Measurements from ENCODE around the gene THAP3. TPM values are rescaled to one million over a fixed set of nuclear protein-coding genes. Genes with fewer than 3 reads are reported as not detected.

THAP3 gene
- total and polyA plus RNA-seq, 9 of the 15 experiments (the other 6 are each of a cell fraction or from before 2014, with no cell fraction given), result 1.9 to 31.2 (median 18.2) TPM

GRCh38 chr1:6612641-6613360, 11.9 kb upstream of the THAP3 start (continued):
- TF ChIP-seq ZNF740 (CRISPR knock-in tag; IDR thresholded peaks at IDR 0.05) (0 out of 2 replicates have a peak, but pooled peaks have one; percentile 33), ZNF740 (tag; IDR thresholded peaks at IDR 0.05) (no peak), ZBTB11 (CRISPR knock-in tag; IDR thresholded peaks at IDR 0.05) (no peak), POLR2A (conservative IDR thresholded peaks at IDR 0.05) (peak; percentile 56), GATAD2A (IDR thresholded peaks at IDR 0.05) (no peak), TRIM25 (IDR thresholded peaks at IDR 0.05; ENCODE audit: borderline replicate concordance) (no peak), KDM2B (CRISPR knock-in tag; IDR thresholded peaks at IDR 0.05) (peak; percentile 29; the same call in 1 of the 2 replicates), ZBTB2 (IDR thresholded peaks at IDR 0.05) (0 out of 2 replicates have a peak, but pooled peaks have one; percentile 16), ETV1 (tag; conservative IDR thresholded peaks at IDR 0.05; ENCODE audit: low read depth) (no peak), NCOR1 (IDR thresholded peaks at IDR 0.05) (0 out of 2 replicates have a peak, but pooled peaks have one; percentile 26), SMC3 (conservative IDR thresholded peaks at IDR 0.05; ENCODE audit: insufficient read depth, low read depth, low read length) (no peak), GATAD2B (IDR thresholded peaks at IDR 0.05; ENCODE audit: borderline replicate concordance) (peak; percentile 86), ZNF282 (CRISPR knock-in tag; IDR thresholded peaks at IDR 0.05) (peak; percentile 77; the same call in 1 of the 2 replicates), RB1 (IDR thresholded peaks at IDR 0.05; ENCODE audit: low read depth) (peak; percentile 45), SPI1 (IDR thresholded peaks at IDR 0.05; ENCODE audit: borderline replicate concordance, low read depth, low read length) (no peak), ZFX (CRISPR knock-in tag; IDR thresholded peaks at IDR 0.05) (peak; percentile 74), CCNT2 (IDR thresholded peaks at IDR 0.05; ENCODE audit: borderline replicate concordance, extremely low read depth, insufficient read length, low read depth, low read length) (peak; percentile 31), NONO (IDR thresholded peaks at IDR 0.05; ENCODE audit: low read depth in 2 of 2, low read length in 1 of 2) (peak in 1 of 2 experiments; percentile 69; a peak in 1 of 4 replicates), SUPT5H (IDR thresholded peaks at IDR 0.05) (peak; percentile 50), FOS (IDR thresholded peaks at IDR 0.05; ENCODE audit: extremely low read depth, insufficient read length) (no peak)

Measured in K562 (cell line).